Measurements from ENCODE around the gene MKI67. TPM values are rescaled to one million over a fixed set of nuclear protein-coding genes. Genes with fewer than 3 reads are reported as not detected.

Gene MKI67
- total RNA-seq, 3 donors from 2014 or later: 7.7 to 54.7 (median 14.0) TPM

GRCh38 chr10:128056303-128057050, 69.7 kb downstream of the MKI67 start:
- H3K4me3 ChIP-seq: no peak overlapping the region
- H3K36me3 ChIP-seq (ENCODE audit: low read depth): no peaks in the 10 kb centered on the region
- TF ChIP-seq CTCF (IDR thresholded peaks at IDR 0.05): no peak
- DNase-seq: no peak
- no peaks in the 10 kb centered on the region for H3K4me1 ChIP-seq (ENCODE audit: low read depth)
- no peak for ATAC-seq
- intact Hi-C loops (cut with DNase I, micrococcal nuclease): no loop called here
- H3K9me3 ChIP-seq: no peaks in the 10 kb centered on the region

GRCh38 chr10:128055061-128055868, 71.0 kb downstream of the MKI67 start:
- TF ChIP-seq CTCF (IDR thresholded peaks at IDR 0.05): no peak
- DNase-seq (no peak), ATAC-seq (no peak)
- Histone ChIP-seq H3K4me3 (no peak overlapping the region), H3K9me3 (no peaks in the 10 kb centered on the region), H3K36me3 (ENCODE audit: low read depth) (no peaks in the 10 kb centered on the region), H3K4me1 (ENCODE audit: low read depth) (no peaks in the 10 kb centered on the region)
- intact Hi-C loops (cut with DNase I, micrococcal nuclease): no loop called here

- no peak for TF ChIP-seq CTCF (IDR thresholded peaks at IDR 0.05)
- Histone ChIP-seq H3K9me3 (no peaks in the 10 kb centered on the region), H3K4me1 (ENCODE audit: low read depth) (no peaks in the 10 kb centered on the region), H3K36me3 (ENCODE audit: low read depth) (no peaks in the 10 kb centered on the region), H3K4me3 (no peak overlapping the region)
- DNase-seq: peak in 1 of 3 donors; percentile 31
- peak; percentile 47 for ATAC-seq
- intact Hi-C loops (cut with DNase I, micrococcal nuclease): no loop called here
These were observed 71.9 kb downstream of the MKI67 start for GRCh38 chr10:128054163-128054970.

- no peaks in the 10 kb centered on the region for H3K9me3 ChIP-seq
- H3K4me3 ChIP-seq: no peak overlapping the region
- no peaks in the 10 kb centered on the region for H3K36me3 ChIP-seq (ENCODE audit: low read depth)
- no peaks in the 10 kb centered on the region for H3K4me1 ChIP-seq (ENCODE audit: low read depth)
- TF ChIP-seq CTCF (IDR thresholded peaks at IDR 0.05): no peak
- no peak for ATAC-seq
- intact Hi-C loops (cut with DNase I, micrococcal nuclease): no loop called here
- DNase-seq: no peak
These were observed 72.9 kb downstream of the MKI67 start for GRCh38 chr10:128053356-128053755.

GRCh38 chr10:128052696-128053095, 73.5 kb downstream of the MKI67 start:
- intact Hi-C loops (cut with DNase I, micrococcal nuclease): no loop called here
- Histone ChIP-seq H3K9me3 (no peaks in the 10 kb centered on the region), H3K4me1 (ENCODE audit: low read depth) (peaks cover 5% of the 10 kb centered on the region), H3K4me3 (no peak overlapping the region), H3K36me3 (ENCODE audit: low read depth) (no peaks in the 10 kb centered on the region)
- no peak for TF ChIP-seq CTCF (IDR thresholded peaks at IDR 0.05)
- no peak for ATAC-seq
- DNase-seq: no peak

Data from mucosa of descending colon (tissue), 3 donors.